Measurements from ENCODE around the gene SPEM2.

GRCh38 chr17:7408863-7409262, 16.6 kb upstream of the SPEM2 start:
- TF ChIP-seq, protein P1, sequence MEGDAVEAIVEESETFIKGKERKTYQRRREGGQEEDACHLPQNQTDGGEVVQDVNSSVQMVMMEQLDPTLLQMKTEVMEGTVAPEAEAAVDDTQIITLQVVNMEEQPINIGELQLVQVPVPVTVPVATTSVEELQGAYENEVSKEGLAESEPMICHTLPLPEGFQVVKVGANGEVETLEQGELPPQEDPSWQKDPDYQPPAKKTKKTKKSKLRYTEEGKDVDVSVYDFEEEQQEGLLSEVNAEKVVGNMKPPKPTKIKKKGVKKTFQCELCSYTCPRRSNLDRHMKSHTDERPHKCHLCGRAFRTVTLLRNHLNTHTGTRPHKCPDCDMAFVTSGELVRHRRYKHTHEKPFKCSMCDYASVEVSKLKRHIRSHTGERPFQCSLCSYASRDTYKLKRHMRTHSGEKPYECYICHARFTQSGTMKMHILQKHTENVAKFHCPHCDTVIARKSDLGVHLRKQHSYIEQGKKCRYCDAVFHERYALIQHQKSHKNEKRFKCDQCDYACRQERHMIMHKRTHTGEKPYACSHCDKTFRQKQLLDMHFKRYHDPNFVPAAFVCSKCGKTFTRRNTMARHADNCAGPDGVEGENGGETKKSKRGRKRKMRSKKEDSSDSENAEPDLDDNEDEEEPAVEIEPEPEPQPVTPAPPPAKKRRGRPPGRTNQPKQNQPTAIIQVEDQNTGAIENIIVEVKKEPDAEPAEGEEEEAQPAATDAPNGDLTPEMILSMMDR (conservative IDR thresholded peaks at IDR 0.05): no peak
- no peak for TF ChIP-seq ZFX (IDR thresholded peaks at IDR 0.05)

Data from C4-2B (cell line).